Activated T-cell treated with anti-CD3 and anti-CD28 coated beads, Interleukin-2, amount 50 U/mL, for 72 hours (primary cell): ENCODE results near the gene CAPN10. TPM values are rescaled to one million over a fixed set of nuclear protein-coding genes. Genes with fewer than 3 reads are reported as not detected.
"Not testable (repeated sequence)": the region's sequence is repeated elsewhere in the genome, so short reads cannot be mapped to it uniquely, and the experiment has no call there.

Source experiments
- ATAC-seq, 2 donors: fragments of 150-1000 bp; cut with Tn5 transposase; replicated peaks in 1 of 2; 2 replicates each; pipeline ENCODE4 v1.10.0; 2021; ENCODE audit warnings: moderate library complexity in 2 of 2, mild to moderate bottlenecking in 1 of 2
- DNase-seq, 2 donors: peaks; one replicate each; pipeline ENCODE4 v3.0.0; 2021 to 2022; ENCODE audit warnings: mixed read lengths in 1 of 2
- H3K27ac Mint-ChIP-seq: one replicate; pipeline ENCODE4 v1.8.0; 2022; ENCODE audit warnings: mild to moderate bottlenecking, moderate library complexity, mixed read lengths
- H3K27me3 Mint-ChIP-seq: one replicate; pipeline ENCODE4 v1.8.0; 2022; ENCODE audit warnings: low read depth, mixed read lengths
- H3K36me3 Mint-ChIP-seq, 2 donors: one replicate each; pipeline ENCODE4 v1.8.0; 2022; ENCODE audit warnings: mixed read lengths in 2 of 2, mild to moderate bottlenecking in 1 of 2; ENCODE audit not compliant: insufficient read depth in 2 of 2
- H3K4me1 Mint-ChIP-seq: one replicate; pipeline ENCODE4 v1.8.0; 2022; ENCODE audit warnings: low read depth, mixed read lengths
- H3K4me3 Mint-ChIP-seq, 2 donors: one replicate each; pipeline ENCODE4 v1.8.0; 2022; ENCODE audit warnings: mild to moderate bottlenecking in 2 of 2, mixed read lengths in 2 of 2, moderate library complexity in 2 of 2
- H3K9me3 Mint-ChIP-seq, 2 donors: one replicate each; pipeline ENCODE4 v1.8.0; 2022; ENCODE audit warnings: mixed read lengths in 2 of 2
- total RNA-seq, 2 donors: library from RNA; stranded (reverse); gene quantifications; one replicate each; pipeline ENCODE4 v1.2.3, GENCODE V29; 2022

Gene CAPN10
- total RNA-seq, 2 donors from 2014 or later: 36.9 to 43.7 TPM

GRCh38 chr2:240615396-240615795 lies 28.9 kb downstream of the CAPN10 start:
- H3K36me3 Mint-ChIP-seq: peaks cover 7 to 17% of the 10 kb centered on the region in 2 donors

GRCh38 chr2:240615820-240616547 lies 29.4 kb downstream of the CAPN10 start:
- no peak for ATAC-seq
- no peak for DNase-seq
- H3K4me1 Mint-ChIP-seq: peaks cover 20% of the 10 kb centered on the region
- peaks cover 7 to 17% of the 10 kb centered on the region in 2 donors for H3K36me3 Mint-ChIP-seq
- peaks cover 2 to 4% of the 10 kb centered on the region in 2 donors for H3K9me3 Mint-ChIP-seq
- no peak overlapping the region for H3K27ac Mint-ChIP-seq
- H3K4me3 Mint-ChIP-seq: no peak overlapping the region
- H3K27me3 Mint-ChIP-seq: no peaks in the 10 kb centered on the region

More at GRCh38 chr2:240615396-240615795, 28.9 kb downstream of the CAPN10 start:
- H3K9me3 Mint-ChIP-seq: peaks cover 2 to 4% of the 10 kb centered on the region in 2 donors
- H3K27ac Mint-ChIP-seq: no peak overlapping the region
- H3K4me1 Mint-ChIP-seq: peaks cover 15% of the 10 kb centered on the region
- no peak for DNase-seq
- no peak for ATAC-seq
- H3K27me3 Mint-ChIP-seq: no peaks in the 10 kb centered on the region
- H3K4me3 Mint-ChIP-seq: no peak overlapping the region

GRCh38 chr2:240616860-240617666 lies 30.5 kb downstream of the CAPN10 start:
- not testable (repeated sequence) for DNase-seq, H3K4me3 Mint-ChIP-seq, H3K27ac Mint-ChIP-seq, H3K27me3 Mint-ChIP-seq, H3K9me3 Mint-ChIP-seq
- peaks cover 3 to 12% of the 10 kb centered on the region in 2 donors for H3K36me3 Mint-ChIP-seq
- peak in 1 of 2 donors; percentile 1 for ATAC-seq
- H3K4me1 Mint-ChIP-seq: peaks cover 31% of the 10 kb centered on the region

GRCh38 chr2:240618776-240619175 lies 32.2 kb downstream of the CAPN10 start:
- peaks cover 2 to 4% of the 10 kb centered on the region in 2 donors for H3K9me3 Mint-ChIP-seq
- DNase-seq (no peak), ATAC-seq (no peak)
- peaks cover 3 to 11% of the 10 kb centered on the region in 2 donors for H3K36me3 Mint-ChIP-seq
- no peak overlapping the region for H3K4me3 Mint-ChIP-seq
- no peak overlapping the region for H3K27ac Mint-ChIP-seq
- H3K4me1 Mint-ChIP-seq: peaks cover 44% of the 10 kb centered on the region
- no peaks in the 10 kb centered on the region for H3K27me3 Mint-ChIP-seq

GRCh38 chr2:240619506-240620148 lies 33.1 kb downstream of the CAPN10 start:
- ATAC-seq (no peak), DNase-seq (no peak)
- H3K27ac Mint-ChIP-seq: no peak overlapping the region

GRCh38 chr2:240620149-240620731 lies 33.7 kb downstream of the CAPN10 start:
- DNase-seq (no peak), ATAC-seq (no peak)
- Mint-ChIP-seq H3K27ac (no peak overlapping the region), H3K36me3 (peaks cover 3 to 11% of the 10 kb centered on the region in 2 donors), H3K9me3 (peaks cover 2 to 4% of the 10 kb centered on the region in 2 donors), H3K4me1 (peaks cover 58% of the 10 kb centered on the region), H3K27me3 (no peaks in the 10 kb centered on the region), H3K4me3 (no peak overlapping the region)

More at GRCh38 chr2:240619506-240620148, 33.1 kb downstream of the CAPN10 start:
- peak overlapping the region; percentile 25 to 68 for H3K4me3 Mint-ChIP-seq
- H3K9me3 Mint-ChIP-seq: peaks cover 2 to 4% of the 10 kb centered on the region in 2 donors
- peaks cover 3 to 11% of the 10 kb centered on the region in 2 donors for H3K36me3 Mint-ChIP-seq
- no peaks in the 10 kb centered on the region for H3K27me3 Mint-ChIP-seq
- peaks cover 52% of the 10 kb centered on the region for H3K4me1 Mint-ChIP-seq

GRCh38 chr2:240620859-240621258 lies 34.3 kb downstream of the CAPN10 start:
- Mint-ChIP-seq H3K36me3 (peaks cover 6 to 11% of the 10 kb centered on the region in 2 donors), H3K27ac (no peak overlapping the region), H3K27me3 (no peaks in the 10 kb centered on the region), H3K4me1 (peaks cover 60% of the 10 kb centered on the region), H3K9me3 (peaks cover 2 to 4% of the 10 kb centered on the region in 2 donors), H3K4me3 (peak overlapping the region in 1 of 2 donors; percentile 17)
- ATAC-seq (no peak), DNase-seq (no peak)

GRCh38 chr2:240622060-240622411 lies 35.5 kb downstream of the CAPN10 start:
- ATAC-seq (no peak), DNase-seq (peak in 1 of 2 donors; percentile 29)
- Mint-ChIP-seq H3K27me3 (no peaks in the 10 kb centered on the region), H3K9me3 (peaks cover 2% of the 10 kb centered on the region in 2 donors), H3K4me3 (peak overlapping the region; percentile 80 to 81), H3K27ac (peak overlapping the region; percentile 56), H3K36me3 (peaks cover 6 to 8% of the 10 kb centered on the region in 2 donors), H3K4me1 (peaks cover 68% of the 10 kb centered on the region)

GRCh38 chr2:240622531-240623235 lies 36.1 kb downstream of the CAPN10 start:
- Mint-ChIP-seq H3K4me1 (peaks cover 74% of the 10 kb centered on the region), H3K36me3 (peaks cover 6 to 8% of the 10 kb centered on the region in 2 donors), H3K27ac (peak overlapping the region; percentile 83), H3K27me3 (no peaks in the 10 kb centered on the region), H3K9me3 (peaks cover 2% of the 10 kb centered on the region in 2 donors), H3K4me3 (peak overlapping the region; percentile 80 to 81)
- peak; percentile 80 to 83 for DNase-seq
- ATAC-seq: peak; percentile 26 to 31

- ATAC-seq: no peak
- Mint-ChIP-seq H3K4me1 (peaks cover 81% of the 10 kb centered on the region), H3K4me3 (peak overlapping the region; percentile 80 to 81), H3K9me3 (no peaks in the 10 kb centered on the region), H3K27me3 (no peaks in the 10 kb centered on the region), H3K36me3 (peaks cover 3 to 5% of the 10 kb centered on the region in 2 donors), H3K27ac (no peak overlapping the region)
- DNase-seq: peak in 1 of 2 donors; percentile 27
Measured at GRCh38 chr2:240623531-240624010, 37.0 kb downstream of the CAPN10 start.

GRCh38 chr2:240624011-240624949 lies 37.7 kb downstream of the CAPN10 start:
- Mint-ChIP-seq H3K27me3 (no peaks in the 10 kb centered on the region), H3K36me3 (peaks cover 3 to 4% of the 10 kb centered on the region in 2 donors), H3K9me3 (no peaks in the 10 kb centered on the region), H3K27ac (peak overlapping the region; percentile 55), H3K4me3 (peak overlapping the region; percentile 91 to 92), H3K4me1 (peaks cover 73% of the 10 kb centered on the region)
- ATAC-seq (peak in 1 of 2 donors; percentile 0), DNase-seq (peak in 1 of 2 donors; percentile 26)
